CD4-positive, alpha-beta T cell treated with Interleukin-2 at 100 ng/mL for 4 hours (primary cell): Measurements from ENCODE around the gene SART1.
A peak's percentile ranks its signal among the peaks of the same experiment; 100 is the strongest.
"Not testable (repeated sequence)": the region's sequence is repeated elsewhere in the genome, so short reads cannot be mapped to it uniquely, and the experiment has no call there.

Source experiments
- DNase-seq: peaks from one replicate; pipeline ENCODE4 v3.0.0-alpha.2; 2020; ENCODE audit warnings: low spot score

Gene SART1

GRCh38 chr11:66017321-66017720 lies 55.8 kb downstream of the SART1 start:
- no peak for DNase-seq

DNA sequence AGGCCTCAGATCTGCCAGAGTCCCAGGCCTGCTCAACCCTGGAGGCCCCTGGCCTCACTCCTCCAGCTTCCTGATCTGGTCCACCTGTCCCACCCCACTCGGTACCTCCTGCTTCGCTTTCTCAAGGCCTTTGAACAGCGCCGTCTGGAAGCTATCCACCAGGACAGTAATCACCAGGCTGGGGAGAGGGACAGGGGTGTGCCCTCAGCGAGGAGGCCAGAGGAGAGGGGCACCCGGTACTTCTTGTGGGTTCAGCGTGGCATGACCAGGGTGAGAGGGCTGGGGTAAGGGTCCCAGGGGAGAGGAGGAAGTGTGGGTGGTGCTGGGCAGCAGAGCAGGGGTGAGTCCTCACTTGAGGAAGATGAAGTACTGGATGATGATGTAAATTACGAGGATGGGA lies 58.7 kb downstream of the SART1 start:
- no peak for DNase-seq

- peak; percentile 17 for DNase-seq
These were observed 59.3 kb downstream of the SART1 start for GRCh38 chr11:66020618-66021357.

DNA sequence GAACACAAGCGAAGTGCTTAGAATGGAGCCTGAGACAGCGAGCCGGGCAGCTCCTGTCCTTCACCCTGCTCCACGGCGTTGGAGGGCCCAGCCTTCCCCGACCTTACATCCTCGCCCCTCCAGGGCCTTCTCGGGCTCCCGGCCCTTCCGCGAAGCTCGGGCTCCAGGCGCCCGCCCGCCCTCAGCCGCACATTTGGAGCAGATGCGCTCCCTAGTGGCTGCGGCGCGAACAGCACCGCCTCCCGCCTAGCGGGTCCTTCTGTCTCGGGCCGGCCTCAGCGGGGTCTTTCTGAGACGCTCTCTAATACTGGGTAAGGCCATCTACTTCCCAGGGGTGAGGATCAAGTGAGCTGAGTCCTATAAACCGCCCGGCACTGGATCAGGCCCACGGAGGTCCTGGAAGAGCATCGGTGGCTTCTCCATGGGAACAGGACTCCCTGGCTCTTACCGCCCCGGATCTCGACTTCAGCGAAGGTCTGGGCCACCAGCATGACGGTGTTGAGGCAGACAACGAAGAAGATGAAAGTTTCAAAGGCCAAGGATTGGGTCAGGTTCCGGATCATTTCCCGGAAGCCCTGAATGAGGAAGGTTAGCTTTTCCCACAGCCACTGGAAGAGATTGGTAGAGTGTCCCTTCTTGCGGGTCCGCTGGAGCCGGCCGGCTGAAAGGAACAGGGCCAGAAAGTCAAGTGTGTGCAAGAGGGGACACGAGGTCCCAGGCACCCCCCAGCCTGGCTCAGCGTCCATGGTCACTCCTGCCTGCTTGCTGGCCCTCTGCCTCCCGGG lies 61.1 kb downstream of the SART1 start:
- DNase-seq = peak; percentile 75

- not testable (repeated sequence) for DNase-seq
These were observed 61.6 kb downstream of the SART1 start for GRCh38 chr11:66023186-66023440.

DNA sequence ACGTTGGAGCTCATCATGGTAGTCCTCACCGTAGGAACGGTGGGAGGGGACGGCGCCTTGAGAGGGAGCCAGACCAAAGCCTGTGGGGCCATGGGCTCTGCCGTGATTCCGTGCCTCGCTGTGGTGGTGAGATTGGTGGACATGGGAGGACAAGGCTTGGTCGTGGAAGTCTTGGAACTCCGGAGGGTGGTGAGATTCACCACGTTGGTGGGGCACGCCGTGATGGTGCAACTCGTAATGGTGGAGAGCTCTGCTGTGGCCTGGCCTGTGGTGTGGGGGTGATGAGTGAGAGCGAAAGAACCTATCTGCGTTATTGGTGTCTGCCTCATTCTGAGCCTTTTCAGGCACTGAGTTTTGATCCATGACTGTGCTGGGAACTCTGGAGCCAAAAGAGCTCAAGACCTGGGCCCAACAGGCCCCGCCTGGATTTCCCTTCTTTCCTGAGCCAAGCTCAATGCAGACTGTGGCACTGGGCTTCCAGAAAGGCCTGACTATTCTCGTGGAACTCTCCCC lies 64.5 kb downstream of the SART1 start, which contains the start of gene CATSPER1:
TSS of gene CATSPER1 (minus strand) at position 463 of the 513 bp plus-strand sequence. CDS start at position 363, 100 bp downstream.
- no peak for DNase-seq
